Caco-2 (cell line): ENCODE results near the gene SLC25A53. TPM values are rescaled to one million over a fixed set of nuclear protein-coding genes. Genes with fewer than 3 reads are reported as not detected.

ENCODE experiments used
- BruUV-seq: library from RNA; stranded (reverse); fragments of 400-500 nt; replicated peaks from 2 replicates; lab custom pipeline; 2021; lab: Mats Ljungman, UMichigan
- CTCF ChIA-PET: fragments of 300-600 bp; sonication (Branson Sonifier 250); formaldehyde crosslinking; loops from one replicate; lab custom pipeline; 2022; ENCODE audit warnings: antibody characterized with exemption; lab: Charles Lee
- POLR2A ChIA-PET: fragments of 300-600 bp; sonication (Branson Sonifier 250); formaldehyde crosslinking; loops from one replicate; lab custom pipeline; 2022; ENCODE audit warnings: antibody characterized with exemption; lab: Charles Lee
- DNase-seq, 2 experiments: peaks; one replicate each; pipeline versions ENCODE4 v3.0.0 to v3.0.0-alpha.2; 2020 to 2022
- H3K27me3 ChIP-seq: replicated peaks from 2 replicates; pipeline ENCODE4 v1.6.0; 2011; ENCODE audit warnings: low read length; ENCODE audit not compliant: control insufficient read depth, insufficient read depth
- H3K36me3 ChIP-seq: 2 replicates; pipeline ENCODE4 v1.5.1; 2011; ENCODE audit warnings: low read length; ENCODE audit not compliant: control insufficient read depth, insufficient read depth
- H3K4me1 ChIP-seq: fragments of 250-450 bp; sonication (Bioruptor Pico); 2 replicates; pipeline ENCODE4 v1.5.1; 2020; ENCODE audit warnings: mild to moderate bottlenecking
- H3K4me3 ChIP-seq: 2 replicates; pipeline ENCODE4 v1.5.1; 2011; ENCODE audit warnings: low read depth, mild to moderate bottlenecking, control low read depth, low read length
- H3K9me3 ChIP-seq: fragments of 250-450 bp; sonication (Bioruptor Pico); 2 replicates; pipeline ENCODE4 v1.5.1; 2020; ENCODE audit warnings: mild to moderate bottlenecking, moderate library complexity
- H3K27ac Mint-ChIP-seq: one replicate; pipeline ENCODE4 v1.8.0; 2022; ENCODE audit warnings: mixed read lengths; ENCODE audit not compliant: unreplicated experiment
- H3K27me3 Mint-ChIP-seq: one replicate; pipeline ENCODE4 v1.8.0; 2022; ENCODE audit warnings: mixed read lengths; ENCODE audit not compliant: insufficient read depth, unreplicated experiment
- H3K36me3 Mint-ChIP-seq: one replicate; pipeline ENCODE4 v1.8.0; 2022; ENCODE audit warnings: mild to moderate bottlenecking, mixed read lengths; ENCODE audit not compliant: insufficient read depth, unreplicated experiment
- H3K4me1 Mint-ChIP-seq: one replicate; pipeline ENCODE4 v1.8.0; 2022; ENCODE audit warnings: low read depth, mixed read lengths; ENCODE audit not compliant: unreplicated experiment
- H3K4me3 Mint-ChIP-seq: one replicate; pipeline ENCODE4 v1.8.0; 2022; ENCODE audit warnings: mild to moderate bottlenecking, moderate library complexity, mixed read lengths; ENCODE audit not compliant: unreplicated experiment
- H3K9me3 Mint-ChIP-seq: one replicate; pipeline ENCODE4 v1.8.0; 2022; ENCODE audit warnings: mixed read lengths; ENCODE audit not compliant: unreplicated experiment
- CTCF ChIP-seq, 2 experiments: fragments of 200-600 bp in 1 of 2; IDR thresholded peaks; 1 replicate in 1 of 2; 2 replicates in 1 of 2; pipeline versions ENCODE4 v1.5.1 to v1.8.0; 2011 to 2022; ENCODE audit warnings: antibody characterized with exemption in 1 of 2, control low read depth in 1 of 2, inconsistent platforms in 1 of 2, low read depth in 1 of 2, low read length in 1 of 2, mild to moderate bottlenecking in 1 of 2, moderate library complexity in 1 of 2; ENCODE audit not compliant: insufficient read depth in 1 of 2, severe bottlenecking in 1 of 2, unreplicated experiment in 1 of 2
- intact Hi-C: fragments of 100-400 bp; cut with micrococcal nuclease; formaldehyde crosslinking; loops from one replicate; pipeline ENCODE4 v1.10.0; 2022; ENCODE audit not compliant: unreplicated experiment
- total RNA-seq: library from RNA; stranded (reverse); gene quantifications from 2 replicates; pipeline ENCODE4 v1.2.3, GENCODE V29; 2022

Gene SLC25A53
- total RNA-seq, 1 experiment from 2014 or later: 3.2 TPM

GRCh38 chrX:104187931-104188330, 31.1 kb upstream of the SLC25A53 start:
- no peak for DNase-seq
- no peaks in the 10 kb centered on the region for H3K36me3 ChIP-seq
- Mint-ChIP-seq H3K36me3 (peaks cover 23% of the 10 kb centered on the region), H3K27me3 (no peaks in the 10 kb centered on the region), H3K4me3 (no peak overlapping the region), H3K4me1 (no peaks in the 10 kb centered on the region), H3K27ac (no peak overlapping the region), H3K9me3 (no peaks in the 10 kb centered on the region)
- CTCF ChIA-PET: no interaction called here
- H3K4me3 ChIP-seq: no peak overlapping the region
- BruUV-seq: no TSS peak
- intact Hi-C loops: no loop called here
- POLR2A ChIA-PET: no interaction called here
- H3K9me3 ChIP-seq: no peaks in the 10 kb centered on the region
- H3K4me1 ChIP-seq: no peaks in the 10 kb centered on the region
- H3K27me3 ChIP-seq: no peaks in the 10 kb centered on the region
- no peak for TF ChIP-seq CTCF (IDR thresholded peaks at IDR 0.05; ENCODE audit: insufficient read depth in 1 of 2, low read depth in 1 of 2, low read length in 1 of 2, severe bottlenecking in 1 of 2, unreplicated experiment in 1 of 2)

- intact Hi-C loops: no loop called here
- peaks cover 19% of the 10 kb centered on the region for H3K36me3 Mint-ChIP-seq
Measured at GRCh38 chrX:104183685-104184084, 26.9 kb upstream of the SLC25A53 start.

GRCh38 chrX:104173841-104174240, 17.0 kb upstream of the SLC25A53 start:
- ChIA-PET CTCF (no interaction called here), POLR2A (no interaction called here)
- Mint-ChIP-seq H3K36me3 (peaks cover 9% of the 10 kb centered on the region), H3K27me3 (no peaks in the 10 kb centered on the region), H3K9me3 (no peaks in the 10 kb centered on the region), H3K27ac (no peak overlapping the region), H3K4me1 (no peaks in the 10 kb centered on the region), H3K4me3 (no peak overlapping the region)
- no peak for TF ChIP-seq CTCF (IDR thresholded peaks at IDR 0.05; ENCODE audit: insufficient read depth in 1 of 2, low read depth in 1 of 2, low read length in 1 of 2, severe bottlenecking in 1 of 2, unreplicated experiment in 1 of 2)
- Histone ChIP-seq H3K4me3 (no peak overlapping the region), H3K4me1 (no peaks in the 10 kb centered on the region), H3K9me3 (no peaks in the 10 kb centered on the region), H3K27me3 (no peaks in the 10 kb centered on the region), H3K36me3 (no peaks in the 10 kb centered on the region)
- DNase-seq: no peak
- intact Hi-C loops: no loop called here
- BruUV-seq: no TSS peak

More at GRCh38 chrX:104183685-104184084, 26.9 kb upstream of the SLC25A53 start:
- no peak overlapping the region for H3K4me3 ChIP-seq
- Mint-ChIP-seq H3K27me3 (no peaks in the 10 kb centered on the region), H3K9me3 (no peaks in the 10 kb centered on the region), H3K4me3 (no peak overlapping the region), H3K4me1 (no peaks in the 10 kb centered on the region), H3K27ac (no peak overlapping the region)
- CTCF ChIA-PET: no interaction called here
- no peaks in the 10 kb centered on the region for H3K27me3 ChIP-seq
- no peak for TF ChIP-seq CTCF (IDR thresholded peaks at IDR 0.05; ENCODE audit: insufficient read depth in 1 of 2, low read depth in 1 of 2, low read length in 1 of 2, severe bottlenecking in 1 of 2, unreplicated experiment in 1 of 2)
- POLR2A ChIA-PET: no interaction called here
- H3K36me3 ChIP-seq: no peaks in the 10 kb centered on the region
- BruUV-seq: no TSS peak
- no peaks in the 10 kb centered on the region for H3K4me1 ChIP-seq
- no peak for DNase-seq
- no peaks in the 10 kb centered on the region for H3K9me3 ChIP-seq
